Measurements from ENCODE around the gene PLVAP.

- TF ChIP-seq POLR2AphosphoS5 (IDR thresholded peaks at IDR 0.05; ENCODE audit: low read depth, low read length) = no peak
- no peak for TF ChIP-seq REST (IDR thresholded peaks at IDR 0.05; ENCODE audit: insufficient read depth in 1 of 2, low read depth in 2 of 2, low read length in 2 of 2)
- no peak for TF ChIP-seq FOXP2 (optimal IDR thresholded peaks at IDR 0.05; ENCODE audit: borderline replicate concordance, extremely low read depth, extremely low read length, insufficient read depth)
- TF ChIP-seq TAF1 (IDR thresholded peaks at IDR 0.05; ENCODE audit: borderline replicate concordance, insufficient read depth, low read length) = no peak
- no peak for TF ChIP-seq SIN3A (IDR thresholded peaks at IDR 0.05; ENCODE audit: borderline replicate concordance, insufficient read depth, low read length)
Observed at GRCh38 chr19:17302391-17303166, 74.6 kb downstream of the PLVAP start.
